HG02852 (cell line): ENCODE measurements around the gene SDC3.
"Not testable (repeated sequence)": the region's sequence is repeated elsewhere in the genome, so short reads cannot be mapped to it uniquely, and the experiment has no call there.

Experiments used
- ATAC-seq: cut with Tn5 transposase; IDR thresholded peaks from one replicate; pipeline ENCODE4 v1.9.1; 2021; ENCODE audit warnings: mild to moderate bottlenecking, moderate library complexity; ENCODE audit not compliant: unreplicated experiment

Gene SDC3

DNA sequence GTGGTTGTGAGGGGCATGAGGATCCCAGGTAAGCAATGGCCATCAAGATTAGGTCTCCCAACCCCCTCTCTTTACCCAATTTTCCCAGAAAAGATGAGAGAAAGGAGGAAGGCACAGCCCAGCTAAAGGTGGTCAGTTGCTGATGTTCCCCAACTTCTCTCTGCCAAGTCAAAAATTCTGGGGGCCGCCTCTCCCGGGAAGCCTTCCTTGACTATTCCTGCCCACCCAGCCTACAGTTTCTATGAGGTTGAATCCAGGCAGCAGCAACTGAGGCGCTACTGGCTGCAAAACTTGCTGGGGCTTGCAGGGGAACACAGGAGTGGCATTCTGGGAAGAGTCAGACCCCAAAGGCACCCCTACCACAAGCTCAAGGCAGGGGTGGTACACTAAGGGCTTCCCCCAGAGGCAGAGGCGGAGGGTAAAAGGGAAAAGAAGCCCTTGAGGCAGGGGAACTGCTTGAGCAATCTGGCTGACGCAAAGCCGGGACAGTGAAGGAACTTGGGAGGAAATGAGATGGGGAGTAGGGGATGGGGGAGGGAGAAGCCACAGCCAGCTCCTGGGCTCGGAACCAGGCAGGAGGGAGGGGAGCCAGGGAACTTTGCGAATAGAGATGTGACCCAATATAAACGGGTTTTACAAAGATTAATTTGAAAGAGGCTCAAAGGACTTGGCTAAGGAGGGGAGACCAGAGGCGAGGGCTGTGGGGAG is 31.2 kb downstream of the SDC3 start:
- no peak for ATAC-seq

DNA sequence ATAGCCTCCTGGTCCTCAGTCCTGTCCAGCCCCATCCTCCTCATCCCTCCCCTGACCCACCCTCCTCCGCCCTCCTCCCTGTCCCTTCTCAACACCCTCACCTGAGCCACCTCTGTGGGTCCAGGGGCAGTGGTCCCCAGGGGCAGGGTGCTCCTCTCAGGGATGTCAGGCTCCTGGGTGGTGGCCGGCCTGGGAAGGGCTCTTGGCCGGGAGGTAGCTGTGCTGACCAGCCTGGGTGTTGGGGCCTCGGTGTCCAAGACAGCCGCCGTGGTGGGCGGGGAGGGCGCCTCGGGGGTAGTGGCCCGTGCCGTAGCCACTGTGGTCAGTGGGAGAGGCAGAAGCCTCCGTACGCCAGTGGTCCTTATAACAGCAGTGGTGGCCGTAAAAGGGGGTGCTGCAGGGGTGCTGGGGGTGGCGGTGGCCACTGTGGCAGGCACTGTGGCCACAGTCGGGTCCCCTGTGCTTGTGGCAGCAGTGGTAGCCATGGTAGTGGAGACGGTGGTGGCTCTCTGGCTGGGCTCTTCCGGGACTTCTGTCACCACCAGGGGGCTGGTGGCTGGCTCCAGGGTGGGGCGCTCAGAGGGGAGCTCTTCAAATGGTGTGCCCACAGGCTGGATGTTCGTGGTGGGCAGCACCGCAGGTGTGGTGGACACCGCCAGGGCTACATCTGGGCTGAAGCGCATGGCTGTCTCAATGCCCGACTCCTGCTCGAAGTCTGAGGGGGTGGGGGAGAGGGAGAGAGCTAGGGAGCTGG is 31.9 kb downstream of the SDC3 start:
- ATAC-seq, result no peak

DNA sequence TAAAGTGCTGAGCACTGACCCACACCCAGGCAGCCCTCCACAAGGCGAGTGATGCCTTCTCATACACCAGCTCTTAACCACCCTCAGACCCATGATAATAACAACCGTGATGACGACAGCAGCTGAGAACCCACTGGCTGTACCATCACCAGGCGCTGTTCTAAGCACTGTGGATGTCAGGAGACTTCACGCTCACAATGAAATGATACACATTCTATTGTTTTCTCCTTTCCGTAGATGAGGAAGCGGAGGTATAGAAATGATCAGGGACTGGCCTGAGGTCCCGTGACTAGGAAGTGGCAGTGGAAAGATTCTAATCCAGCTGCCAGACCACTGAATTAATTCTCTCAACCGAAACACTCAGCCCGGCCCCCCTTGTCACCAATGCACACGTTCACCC is 32.6 kb downstream of the SDC3 start:
- no peak for ATAC-seq

DNA sequence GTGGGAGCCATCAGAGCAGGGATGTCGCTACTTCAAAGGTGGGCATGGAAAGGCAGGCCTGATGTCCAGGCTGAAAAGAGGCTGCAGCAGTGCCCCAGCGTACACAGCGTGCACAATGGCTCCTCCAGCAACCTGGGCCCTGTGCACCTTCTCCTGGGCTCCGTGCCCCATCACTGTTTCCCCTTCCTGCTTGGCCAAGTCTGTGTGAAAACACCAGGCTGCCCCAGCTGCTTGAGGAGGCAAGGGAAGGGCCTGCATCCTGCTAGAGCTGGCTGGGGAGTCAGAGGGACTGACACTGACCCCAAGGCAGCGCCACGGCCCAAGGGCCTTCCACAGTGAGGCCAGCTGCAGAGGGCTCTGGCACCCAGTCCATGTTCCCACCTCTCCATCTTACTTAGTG is 33.4 kb downstream of the SDC3 start:
- ATAC-seq, result no peak

DNA sequence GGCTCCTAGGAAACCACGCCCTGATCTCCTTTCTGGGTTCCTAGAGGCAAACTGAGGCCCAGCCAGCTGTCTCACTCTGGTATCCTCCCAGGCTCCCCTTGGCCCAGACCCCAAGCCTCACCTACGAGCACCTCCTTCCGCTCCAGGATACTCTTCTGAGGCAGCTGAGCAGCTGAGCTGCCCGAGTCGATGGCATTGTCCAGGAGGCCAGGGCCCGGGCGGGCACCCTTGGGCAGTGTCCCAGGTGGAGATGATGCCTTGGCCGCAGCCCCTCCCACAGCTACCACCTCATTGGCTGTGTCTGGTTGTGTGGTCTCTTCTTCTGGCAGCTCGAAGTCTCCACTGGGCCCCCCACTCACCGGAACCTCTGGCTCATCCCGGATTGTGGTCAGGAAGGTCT is 34.4 kb downstream of the SDC3 start:
- ATAC-seq, result no peak

DNA sequence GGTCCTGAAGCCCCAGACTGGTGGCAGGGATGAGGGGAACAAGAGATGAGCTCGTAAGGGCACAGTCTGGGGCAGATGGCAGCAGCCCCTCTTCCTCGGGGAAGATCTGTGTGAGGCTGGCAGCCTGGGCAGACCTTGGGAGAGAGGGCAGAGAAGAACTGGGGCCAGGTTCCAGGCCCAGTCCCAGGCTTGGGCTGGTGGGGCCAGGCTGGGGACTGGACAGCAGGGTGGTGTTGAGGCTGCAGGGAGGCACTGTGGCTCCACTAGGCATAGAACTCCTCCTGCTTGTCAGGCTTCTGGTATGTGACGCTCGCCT is 35.7 kb downstream of the SDC3 start:
- no peak for ATAC-seq

DNA sequence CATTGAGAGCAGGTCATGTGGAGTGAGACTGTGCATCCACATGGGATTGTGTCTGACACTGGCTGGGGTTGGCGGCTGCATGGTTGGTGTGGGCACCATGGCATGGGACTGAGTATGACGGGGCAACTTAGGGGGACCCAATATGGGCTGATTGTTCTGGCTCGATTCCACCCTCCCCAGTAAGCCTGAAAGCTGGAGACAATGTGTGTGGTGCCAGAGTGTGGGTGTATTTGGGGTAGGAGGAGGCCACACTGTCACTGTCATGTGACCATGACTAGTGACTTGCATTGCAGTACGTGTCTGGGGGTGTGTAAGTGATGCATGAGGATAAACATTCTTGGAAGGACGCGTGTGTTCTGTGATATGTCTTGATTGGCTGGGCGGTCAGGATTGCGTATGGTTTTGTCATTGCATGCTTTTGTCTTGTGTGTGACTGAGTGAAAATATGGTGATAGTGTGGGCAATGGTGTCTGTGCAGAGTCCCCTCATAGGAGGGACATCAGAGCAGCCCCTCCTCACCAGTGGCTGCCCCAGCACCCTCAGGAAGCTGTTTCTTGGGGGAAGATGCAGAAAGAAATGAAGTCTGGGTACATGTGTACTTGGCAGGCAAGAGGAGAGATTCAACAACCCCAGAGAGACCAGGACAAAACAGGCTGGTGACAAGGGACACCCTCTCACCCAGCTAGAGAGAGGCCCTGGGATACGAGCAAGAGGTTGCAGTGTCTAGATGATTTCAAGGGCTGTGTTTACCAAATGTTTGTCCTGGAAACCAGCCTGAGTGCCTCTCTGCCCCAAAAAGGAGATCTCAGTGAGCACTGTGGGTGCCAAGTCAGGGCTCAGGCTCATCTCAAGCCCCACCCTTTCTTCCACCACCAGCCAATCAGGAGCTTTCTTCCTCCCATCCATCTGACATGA is 36.3 kb downstream of the SDC3 start:
- no peak for ATAC-seq

DNA sequence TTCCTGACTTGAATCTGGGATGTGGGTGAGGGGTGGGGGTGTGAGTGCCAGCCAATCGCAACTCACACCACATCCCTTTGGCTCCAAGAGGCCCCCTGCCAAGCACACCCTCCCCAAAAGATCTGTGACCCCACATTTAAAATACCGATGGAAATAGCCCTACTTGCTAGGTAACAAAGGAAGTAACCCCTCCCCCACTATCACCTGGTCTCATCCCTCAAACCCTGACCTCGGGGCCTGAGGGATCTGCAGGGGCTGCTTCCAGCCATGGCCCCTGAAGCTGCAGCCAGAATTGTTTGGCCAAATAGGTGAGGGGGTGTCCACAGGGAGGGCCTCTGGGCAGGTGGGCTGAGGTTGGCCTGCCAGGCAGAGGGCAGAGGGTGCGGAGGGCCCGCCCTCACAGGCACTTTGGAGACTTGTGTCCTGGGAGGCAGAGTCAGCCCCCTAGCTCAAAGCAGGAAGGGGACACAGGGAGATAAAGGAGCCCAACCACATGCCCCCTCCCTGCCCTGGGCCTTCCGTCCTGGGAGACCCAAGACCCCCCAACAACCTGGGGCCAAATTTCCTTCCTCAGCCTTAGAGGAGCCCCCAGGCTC is 37.2 kb downstream of the SDC3 start:
- ATAC-seq, result no peak

DNA sequence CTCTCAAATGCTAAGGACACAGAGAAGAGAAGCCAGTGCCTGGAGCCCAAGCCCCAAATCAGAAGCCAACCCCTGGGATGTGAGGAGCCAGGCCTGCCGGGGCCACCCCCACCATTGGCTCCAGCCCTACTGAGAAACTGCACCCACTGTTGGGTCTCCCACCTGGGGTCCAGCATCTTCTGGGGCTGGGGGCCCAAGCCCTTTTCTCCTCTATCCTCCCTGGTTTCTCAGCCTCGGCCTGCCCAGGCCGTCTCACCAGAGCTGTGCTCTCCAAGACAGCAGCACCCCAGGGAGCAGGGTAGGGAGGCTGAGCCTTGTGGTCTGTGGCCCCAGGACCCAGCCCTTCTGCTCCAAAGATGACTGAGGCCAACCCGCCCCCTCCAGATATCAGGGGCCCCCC is 37.9 kb downstream of the SDC3 start:
- no peak for ATAC-seq

DNA sequence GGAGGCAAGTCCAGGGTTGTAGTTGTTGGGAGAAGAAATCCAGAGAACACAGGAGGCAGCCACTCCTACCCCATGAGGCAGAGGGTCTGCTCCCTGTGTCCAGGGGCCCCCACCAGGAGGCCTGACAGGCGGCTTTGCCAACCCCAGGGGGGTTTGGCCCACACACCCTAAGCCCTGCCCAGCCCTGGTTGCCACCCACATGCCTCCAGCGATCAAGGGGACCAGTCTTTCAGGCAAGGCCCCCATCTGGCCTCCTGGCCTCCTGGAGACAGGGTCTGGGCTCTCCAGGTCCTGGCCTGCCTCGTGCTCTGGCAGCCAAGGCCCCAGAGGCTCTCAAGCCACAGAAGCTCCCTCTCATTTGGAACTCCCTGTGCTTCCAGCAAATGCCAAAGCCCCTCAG is 38.5 kb downstream of the SDC3 start:
- no peak for ATAC-seq

DNA sequence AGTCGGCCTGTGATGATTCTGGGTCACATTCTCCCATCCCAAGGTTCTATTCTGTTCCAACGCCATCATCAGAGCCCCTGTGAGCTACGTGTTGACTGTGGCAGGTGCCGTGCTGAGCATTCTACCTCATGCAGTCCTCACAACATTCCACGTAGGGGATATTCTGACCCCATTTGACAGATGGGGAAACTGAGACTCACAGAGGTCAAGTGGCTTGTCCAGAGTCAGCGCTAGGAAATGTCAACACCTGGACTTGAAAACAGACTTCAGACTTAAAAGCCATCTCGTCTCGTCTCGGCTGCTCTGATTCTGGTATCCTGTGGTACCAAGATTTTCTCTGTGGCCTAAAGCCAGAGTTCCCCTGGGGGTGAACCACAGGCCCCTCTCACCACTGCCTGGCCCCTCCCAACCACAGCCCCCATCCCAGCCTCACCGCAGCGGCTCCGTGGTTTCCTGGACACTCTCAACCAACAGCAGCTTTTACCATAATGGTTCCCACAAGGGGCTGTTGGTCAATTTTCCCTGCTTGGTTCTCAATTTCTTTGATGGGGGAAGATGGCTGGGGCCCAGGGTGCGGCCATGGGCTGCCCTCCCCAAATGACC is 39.6 kb downstream of the SDC3 start:
- no peak for ATAC-seq

DNA sequence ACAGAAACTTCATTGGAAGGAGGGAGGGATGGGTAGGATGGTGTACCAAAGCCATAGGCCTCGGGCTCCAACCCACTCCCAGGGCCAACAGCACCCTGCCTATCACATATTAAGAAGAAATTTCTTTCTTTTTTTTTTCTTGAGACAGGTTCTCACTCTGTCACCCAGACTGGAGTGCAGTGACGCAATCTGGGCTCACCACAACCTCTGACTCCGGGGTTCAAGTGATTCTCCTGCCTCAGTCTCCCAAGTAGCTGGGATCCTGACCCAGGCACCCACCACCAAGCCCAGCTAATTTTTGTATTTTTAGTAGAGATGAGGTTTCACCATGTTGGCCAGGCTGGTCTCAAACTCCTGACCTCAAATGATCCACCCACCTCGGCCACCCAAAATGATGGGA is 40.5 kb downstream of the SDC3 start:
- not testable (repeated sequence) for ATAC-seq

DNA sequence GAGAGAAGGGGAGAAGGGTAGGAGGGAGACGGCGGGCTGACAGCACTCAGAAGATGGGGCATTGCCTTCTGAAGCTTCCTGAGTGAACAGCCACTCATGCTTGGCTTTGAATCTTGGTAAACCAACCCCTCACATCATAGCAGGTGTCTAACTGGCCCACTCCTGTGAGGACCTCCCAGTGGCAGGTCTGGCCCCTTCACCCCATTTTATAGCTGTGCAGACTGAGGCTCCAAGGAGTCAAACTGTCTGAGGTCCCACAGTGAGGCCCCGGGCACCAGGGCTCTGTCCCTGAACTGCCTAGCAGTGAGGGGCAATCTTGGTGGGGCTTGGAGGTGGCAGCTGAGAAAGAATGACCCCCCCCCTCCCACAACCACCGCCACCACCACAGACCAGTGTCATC is 41.0 kb downstream of the SDC3 start:
- ATAC-seq, result no peak

DNA sequence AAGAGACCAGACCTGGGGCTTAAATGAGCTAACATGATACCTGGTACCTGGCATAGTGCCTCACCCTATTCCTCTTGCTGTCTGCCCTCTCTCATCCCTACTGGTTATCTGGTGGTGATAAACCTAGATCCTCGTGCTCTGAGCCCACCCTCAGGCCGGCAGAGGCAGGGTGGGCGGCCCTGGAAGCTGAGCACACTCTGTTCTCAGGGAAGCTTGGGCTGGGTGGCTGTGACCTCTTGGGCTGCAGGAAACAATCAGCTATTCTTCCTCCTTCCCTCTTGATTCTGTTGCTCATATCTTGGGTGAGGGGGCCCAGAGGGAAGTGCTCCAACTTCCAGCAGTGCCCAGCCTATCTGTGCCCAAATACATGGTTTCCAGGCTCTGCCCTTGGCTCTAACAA is 42.0 kb downstream of the SDC3 start:
- ATAC-seq, result no peak

DNA sequence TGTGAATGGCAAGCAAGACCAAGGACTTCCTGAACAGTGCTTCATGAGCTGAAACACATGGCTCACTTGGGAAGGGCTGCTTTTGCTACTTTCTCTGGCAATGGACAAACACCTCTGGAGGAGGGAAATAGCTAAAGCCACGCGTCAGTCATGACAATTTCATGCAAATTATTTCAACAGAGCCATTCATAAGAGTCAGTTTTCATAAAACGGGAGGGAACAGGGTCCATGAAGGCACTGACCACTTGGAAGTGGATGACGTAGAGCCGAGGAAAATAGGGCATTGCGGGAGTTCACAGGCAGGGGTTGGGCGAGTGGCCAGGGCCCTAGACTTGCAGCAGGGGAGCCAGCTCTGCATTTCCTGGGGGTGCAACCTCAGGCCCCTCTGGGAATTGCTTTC is 43.9 kb downstream of the SDC3 start:
- no peak for ATAC-seq

DNA sequence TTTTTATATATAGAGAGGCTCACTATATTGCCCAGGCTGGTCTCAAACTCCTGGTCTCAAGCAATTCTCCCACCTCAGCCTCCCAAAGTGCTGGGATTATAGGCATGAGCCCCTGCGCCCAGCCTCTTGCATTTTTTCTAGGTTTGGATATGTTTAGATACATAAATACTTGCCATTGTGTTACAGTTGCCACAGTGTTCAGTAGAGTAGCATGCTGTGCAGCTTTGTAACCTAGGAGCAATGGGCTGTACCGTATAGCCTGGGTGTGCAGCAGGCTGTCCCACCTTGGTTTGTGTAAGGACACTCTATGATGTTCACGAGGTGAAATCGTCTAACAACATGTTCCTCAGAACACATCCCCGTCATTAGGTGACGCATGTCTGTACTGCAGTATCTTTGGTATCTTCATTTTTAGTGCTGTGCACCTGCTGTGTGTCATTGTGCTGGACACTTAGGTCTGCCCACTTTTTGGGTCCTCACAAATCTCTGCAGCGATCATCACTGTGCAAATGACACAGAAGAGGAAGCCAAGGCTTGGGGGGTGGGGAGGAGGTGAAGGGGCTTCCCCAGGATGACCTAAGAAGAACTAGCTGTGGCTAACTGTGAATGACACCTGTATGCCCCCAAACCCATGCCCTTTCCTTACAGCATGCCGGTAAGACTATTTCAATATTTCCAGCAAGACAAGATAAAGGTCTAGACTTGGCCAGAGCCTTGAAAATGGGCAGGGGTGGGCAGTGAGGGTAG is 44.5 kb downstream of the SDC3 start:
- no peak for ATAC-seq

DNA sequence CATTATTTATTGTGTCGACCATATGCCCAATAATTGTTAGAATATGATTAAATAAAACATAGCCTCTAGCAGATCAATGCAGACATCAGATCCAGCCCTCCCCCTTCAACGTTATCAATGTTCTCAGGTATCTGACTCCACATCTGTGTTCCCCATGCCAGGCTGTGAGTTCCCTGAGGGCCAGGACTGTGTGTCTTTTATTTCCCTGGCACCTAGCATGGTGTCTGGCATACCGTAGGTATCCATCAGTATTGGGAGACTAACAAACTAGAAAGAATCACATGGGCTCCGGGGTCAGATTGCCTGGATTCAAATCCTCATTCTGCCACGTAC is 48.3 kb downstream of the SDC3 start:
- no peak for ATAC-seq

DNA sequence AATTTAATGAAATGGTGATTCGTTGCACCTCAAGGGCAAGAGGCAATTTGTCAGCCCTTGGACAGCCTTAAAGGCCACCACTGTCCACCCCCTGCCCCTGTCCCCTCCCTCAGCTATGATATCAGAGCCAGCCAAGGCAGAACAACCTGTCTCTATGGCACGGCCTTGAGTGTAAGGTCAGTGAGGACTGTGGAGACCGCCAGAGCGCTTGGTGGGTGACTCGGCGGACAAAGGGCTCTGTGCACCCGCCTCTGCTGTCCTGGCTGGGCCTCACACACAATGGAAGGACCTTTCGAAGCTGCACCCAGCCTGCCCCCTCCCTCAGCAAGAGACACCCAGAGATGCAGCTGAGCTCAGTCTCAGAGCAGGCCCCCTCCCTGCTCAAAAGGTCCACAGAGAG is 50.6 kb downstream of the SDC3 start:
- no peak for ATAC-seq

DNA sequence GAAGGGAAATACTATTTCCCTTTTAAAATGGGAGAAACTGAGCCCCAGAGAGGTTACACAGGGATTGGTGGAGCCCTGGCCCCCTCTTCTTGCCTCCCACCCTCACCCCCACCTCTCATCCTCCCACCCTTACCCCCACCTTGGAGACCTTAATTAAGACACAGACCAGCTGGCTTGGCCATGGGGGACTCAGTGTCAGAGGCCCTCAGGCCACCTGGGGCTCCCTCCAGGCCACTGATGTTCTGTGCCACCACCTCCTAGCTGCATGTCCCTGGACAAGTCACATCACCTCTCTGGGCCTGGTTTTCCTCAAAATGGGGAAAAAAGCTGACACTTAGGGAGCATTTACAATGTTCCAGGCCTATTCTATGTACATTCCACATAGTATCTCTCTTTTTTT is 51.5 kb downstream of the SDC3 start:
- no peak for ATAC-seq

DNA sequence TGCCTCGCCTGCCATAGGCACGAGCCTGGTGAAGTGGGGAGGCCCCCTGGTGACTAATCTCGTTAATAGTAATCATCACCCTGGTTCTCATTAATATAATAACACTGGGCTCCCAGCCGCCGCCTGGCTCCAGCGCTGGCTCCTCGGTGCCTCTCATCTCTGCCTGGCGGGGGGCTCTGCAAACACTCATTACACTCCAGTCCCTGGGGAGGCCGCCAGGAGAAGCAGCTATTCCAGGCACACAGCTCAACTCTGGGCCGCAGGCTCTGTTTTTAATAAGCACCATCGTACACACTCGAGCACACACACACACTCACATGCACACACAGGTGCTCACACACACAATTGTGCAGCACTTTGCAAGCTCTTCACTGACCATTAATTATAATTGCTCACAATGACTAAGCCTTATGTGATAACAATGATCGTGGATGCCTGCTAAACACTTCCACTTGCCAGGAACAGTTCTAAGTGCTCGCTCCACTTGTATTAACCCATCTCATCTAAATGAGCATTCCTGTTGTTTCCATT is 52.2 kb downstream of the SDC3 start:
- no peak for ATAC-seq
